GM21528 (cell line): ENCODE results near the gene SLC35E1.

Source experiments
- ATAC-seq: cut with Tn5 transposase; IDR thresholded peaks from one replicate; pipeline ENCODE4 v1.9.1; 2021; ENCODE audit warnings: mild to moderate bottlenecking, moderate library complexity; ENCODE audit not compliant: unreplicated experiment, low FRiP score

SLC35E1 gene

GRCh38 chr19:16599655-16600346, 27.6 kb upstream of the SLC35E1 start:
- no peak for ATAC-seq

GRCh38 chr19:16598848-16599247, 26.6 kb upstream of the SLC35E1 start:
- no peak for ATAC-seq

- no peak for ATAC-seq
These were observed 24.2 kb upstream of the SLC35E1 start for GRCh38 chr19:16596399-16596798.

- no peak for ATAC-seq
These were observed 22.9 kb upstream of the SLC35E1 start for GRCh38 chr19:16595097-16595496.

- no peak for ATAC-seq
These were observed 22.5 kb upstream of the SLC35E1 start for GRCh38 chr19:16594681-16595091.

GRCh38 chr19:16594131-16594586, 21.9 kb upstream of the SLC35E1 start:
- ATAC-seq = no peak

- ATAC-seq = no peak
These were observed 21.0 kb upstream of the SLC35E1 start for GRCh38 chr19:16593181-16593580.

- ATAC-seq = no peak
These were observed 19.8 kb upstream of the SLC35E1 start for GRCh38 chr19:16591803-16592556.

- ATAC-seq = no peak
These were observed 18.9 kb upstream of the SLC35E1 start for GRCh38 chr19:16590876-16591802.

- no peak for ATAC-seq
These were observed 17.7 kb upstream of the SLC35E1 start for GRCh38 chr19:16589917-16590316.

GRCh38 chr19:16588824-16589577, 16.8 kb upstream of the SLC35E1 start:
- peak; percentile 2 for ATAC-seq

- ATAC-seq = peak; percentile 38
These were observed 15.9 kb upstream of the SLC35E1 start for GRCh38 chr19:16587833-16588823.

GRCh38 chr19:16586991-16587832, 15.0 kb upstream of the SLC35E1 start:
- ATAC-seq = no peak

GRCh38 chr19:16586477-16586871, 14.3 kb upstream of the SLC35E1 start:
- no peak for ATAC-seq

- peak; percentile 28 for ATAC-seq
These were observed 13.7 kb upstream of the SLC35E1 start for GRCh38 chr19:16585808-16586476.

- no peak for ATAC-seq
These were observed 13.0 kb upstream of the SLC35E1 start for GRCh38 chr19:16585094-16585801.
